Neural cell (in vitro differentiated cells): Measurements from ENCODE around the gene SH3GL2.

ENCODE experiments used
- CTCF ChIP-seq: fragments of 450-650 bp; IDR thresholded peaks from 2 replicates; pipeline ENCODE4 v1.5.1; 2014; ENCODE audit warnings: antibody characterized with exemption, mild to moderate bottlenecking, moderate library complexity; ENCODE audit not compliant: poor library complexity, severe bottlenecking
- EP300 ChIP-seq: fragments of 450-650 bp; conservative IDR thresholded peaks from 2 replicates; pipeline ENCODE4 v1.6.1; 2014; ENCODE audit warnings: antibody characterized with exemption, mild to moderate bottlenecking, moderate library complexity; ENCODE audit not compliant: poor library complexity, severe bottlenecking
- REST ChIP-seq: IDR thresholded peaks from 2 replicates; pipeline ENCODE4 v1.6.1; 2012; ENCODE audit warnings: borderline replicate concordance
- TAF1 ChIP-seq: IDR thresholded peaks from 2 replicates; pipeline ENCODE4 v1.6.1; 2012; ENCODE audit warnings: low read depth

GRCh38 chr9:17588395-17588794 lies 9.5 kb downstream of the SH3GL2 start:
- TF ChIP-seq TAF1 (no peak), CTCF (no peak), EP300 (no peak), REST (no peak)
